HG03442 (cell line): ENCODE measurements around the gene TTLL8.
A peak's percentile ranks its signal among the peaks of the same experiment; 100 is the strongest.
"Not testable (repeated sequence)": the region's sequence is repeated elsewhere in the genome, so short reads cannot be mapped to it uniquely, and the experiment has no call there.

Experiments used
- ATAC-seq: cut with Tn5 transposase; IDR thresholded peaks from one replicate; pipeline ENCODE4 v1.9.1; 2021; ENCODE audit warnings: mild to moderate bottlenecking, moderate library complexity; ENCODE audit not compliant: unreplicated experiment

Gene TTLL8

DNA sequence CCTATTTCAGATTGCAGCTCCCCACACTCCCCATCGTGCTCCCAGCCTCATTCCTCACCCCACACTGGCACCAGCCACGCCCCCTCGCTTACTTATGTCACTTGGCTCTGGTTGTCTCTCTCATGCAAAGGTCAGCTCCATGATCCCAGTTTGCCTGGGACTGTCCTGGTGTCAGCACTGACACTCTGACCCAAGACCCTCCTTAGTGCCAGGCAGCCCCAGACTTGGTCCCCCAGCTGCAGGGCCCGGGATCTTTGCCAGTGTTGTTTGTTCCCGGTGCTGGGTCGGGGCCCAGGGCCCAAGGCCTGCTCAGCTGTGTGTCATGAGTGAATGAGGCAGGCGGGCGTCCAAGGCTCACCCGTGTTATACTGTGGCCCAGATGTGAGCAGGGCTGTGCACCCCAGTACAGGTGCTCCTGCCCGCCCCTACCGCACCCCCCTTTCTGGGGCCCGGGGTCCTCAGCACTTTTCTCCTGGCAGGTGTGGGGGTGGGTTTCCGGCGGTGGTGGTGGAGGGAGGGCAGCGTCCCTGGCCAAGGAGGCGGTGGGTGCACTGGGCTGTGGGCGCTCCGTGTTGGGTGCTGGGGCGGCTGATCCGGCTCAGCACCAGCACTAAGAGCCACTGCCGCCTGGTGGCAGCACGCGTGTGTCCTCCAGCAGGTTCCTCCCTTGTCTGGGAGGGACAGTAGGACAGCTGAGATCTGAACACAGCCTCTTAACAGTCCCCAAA, 65.0 kb downstream of the TTLL8 start:
- no peak for ATAC-seq

DNA sequence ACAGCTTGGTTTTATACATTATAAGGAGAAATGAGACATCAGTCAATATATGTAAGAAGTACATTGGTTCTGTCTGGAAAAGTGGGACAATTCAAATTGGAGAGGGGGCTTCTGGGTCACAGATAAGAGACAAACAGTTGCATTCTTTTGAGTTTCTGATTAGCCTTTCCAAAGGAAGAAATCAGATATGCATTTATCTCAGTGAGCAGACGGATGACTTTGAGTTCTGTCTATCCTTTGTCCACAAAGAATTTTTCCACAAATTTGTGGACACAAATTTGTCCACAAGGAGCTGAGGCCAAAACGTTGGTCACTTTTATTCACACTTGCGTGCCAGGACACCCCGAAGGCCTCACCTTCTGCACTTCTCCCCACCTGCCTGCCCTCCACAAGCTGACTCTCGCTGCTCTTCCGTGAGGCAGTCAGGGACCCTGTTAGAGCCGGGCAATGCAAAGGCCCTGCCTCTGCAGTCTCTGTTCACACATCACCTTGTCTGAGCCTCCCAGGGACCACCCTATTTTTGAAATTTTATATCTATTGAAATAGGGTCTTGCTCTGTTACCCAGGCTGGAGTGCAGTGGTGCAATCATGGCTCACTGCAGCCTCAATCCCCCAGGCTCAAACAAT, 66.1 kb downstream of the TTLL8 start:
- no peak for ATAC-seq

DNA sequence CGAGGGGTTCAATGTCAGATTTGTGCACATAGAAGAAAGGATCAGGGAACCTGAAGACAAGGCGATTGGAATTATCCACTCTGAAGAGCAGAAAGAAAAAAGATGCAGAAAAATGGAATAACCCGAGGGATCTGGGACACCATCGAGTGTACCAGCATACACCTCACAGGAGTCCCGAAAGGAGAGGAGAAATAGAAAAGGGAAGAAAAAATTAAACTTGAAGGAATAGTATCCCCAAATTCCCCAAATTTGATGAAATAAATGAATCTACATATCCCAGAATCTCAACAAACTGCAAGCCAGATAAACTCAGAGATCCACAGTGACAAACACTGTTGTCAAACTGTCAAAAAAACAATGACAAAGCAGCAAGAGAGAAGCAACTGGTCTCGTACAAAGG, 66.9 kb downstream of the TTLL8 start:
- ATAC-seq = no peak

DNA sequence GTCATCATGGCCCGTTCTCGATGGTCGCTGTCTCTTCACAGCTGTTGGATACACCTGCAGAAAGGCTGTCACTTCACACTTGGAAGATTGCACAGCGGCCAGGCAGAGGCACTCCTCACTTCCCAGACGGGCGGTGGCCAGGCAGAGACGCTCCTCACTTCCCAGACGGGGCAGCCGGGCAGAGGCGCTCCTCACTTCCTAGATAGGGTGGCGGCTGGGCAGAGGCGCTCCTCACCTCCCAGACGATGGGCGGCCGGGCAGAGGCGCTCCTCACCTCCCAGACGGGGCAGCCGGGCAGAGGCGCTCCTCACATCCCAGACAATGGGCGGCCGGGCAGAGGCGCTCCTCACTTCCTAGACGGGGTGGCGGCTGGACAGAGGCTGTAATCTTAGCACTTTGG, 68.3 kb downstream of the TTLL8 start:
- ATAC-seq = not testable (repeated sequence)

DNA sequence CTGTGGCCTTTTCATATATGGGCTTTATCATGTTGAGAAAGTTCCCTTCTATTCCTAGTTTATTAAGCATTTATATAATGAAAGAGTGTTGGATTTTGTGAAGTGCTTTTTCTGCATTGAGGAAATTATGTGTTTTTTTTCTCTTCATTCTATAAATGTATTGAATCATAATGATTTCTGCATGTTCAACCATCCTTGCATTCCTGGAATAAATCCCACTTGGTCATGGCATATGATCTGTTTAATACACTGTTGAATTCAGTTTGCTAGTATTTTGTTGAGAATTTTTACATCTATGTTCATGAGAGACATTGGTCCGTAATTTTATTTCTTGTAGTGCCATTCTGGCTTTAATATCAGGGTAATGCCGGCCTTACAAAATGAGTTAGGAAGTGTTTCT, 71.8 kb downstream of the TTLL8 start:
- no peak for ATAC-seq

DNA sequence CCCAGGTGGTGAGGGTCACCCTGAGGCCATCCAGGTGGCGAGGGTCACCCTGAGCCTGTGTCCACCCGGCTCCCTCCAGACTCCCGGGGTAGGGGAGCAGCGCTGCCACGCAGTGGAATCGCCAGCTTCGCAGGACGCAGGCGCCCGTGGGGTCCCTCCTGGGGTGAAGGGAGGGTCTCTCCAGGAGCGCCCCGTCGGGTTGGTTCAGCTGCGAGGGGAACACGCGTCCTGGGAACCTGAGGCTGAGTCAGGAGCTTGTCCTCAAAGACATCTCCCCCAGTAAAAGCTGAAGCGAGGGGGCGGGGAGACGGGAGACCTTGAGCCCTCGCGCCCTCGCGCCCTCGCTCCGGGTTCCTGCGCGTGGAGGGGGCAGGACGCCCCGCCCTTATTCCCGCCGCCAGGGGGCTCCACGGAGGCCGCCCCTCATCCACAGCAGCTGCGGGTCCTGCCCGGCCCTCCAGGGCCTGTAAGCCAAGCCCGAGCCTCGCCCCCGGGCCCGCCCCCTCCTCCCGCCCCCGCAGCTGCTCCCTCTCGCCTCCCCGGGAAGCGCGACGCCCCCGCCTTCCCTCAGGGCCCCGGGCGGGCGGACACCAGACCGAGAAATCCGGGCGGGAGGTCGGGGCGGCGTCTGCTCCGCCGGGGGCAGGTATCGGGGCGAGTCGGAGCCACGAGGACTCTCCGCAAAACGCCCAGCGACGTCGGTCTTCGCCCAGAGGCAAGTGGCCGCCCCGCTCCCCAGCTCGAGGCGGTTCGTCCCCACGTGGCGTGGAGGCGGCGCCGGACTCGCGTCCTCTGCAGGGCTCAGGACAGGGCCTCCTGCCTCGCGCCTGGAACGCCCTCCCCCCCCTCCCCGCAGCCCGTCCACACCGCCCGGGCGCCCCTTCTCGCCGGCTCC, 74.7 kb downstream of the TTLL8 start:
- no peak for ATAC-seq

DNA sequence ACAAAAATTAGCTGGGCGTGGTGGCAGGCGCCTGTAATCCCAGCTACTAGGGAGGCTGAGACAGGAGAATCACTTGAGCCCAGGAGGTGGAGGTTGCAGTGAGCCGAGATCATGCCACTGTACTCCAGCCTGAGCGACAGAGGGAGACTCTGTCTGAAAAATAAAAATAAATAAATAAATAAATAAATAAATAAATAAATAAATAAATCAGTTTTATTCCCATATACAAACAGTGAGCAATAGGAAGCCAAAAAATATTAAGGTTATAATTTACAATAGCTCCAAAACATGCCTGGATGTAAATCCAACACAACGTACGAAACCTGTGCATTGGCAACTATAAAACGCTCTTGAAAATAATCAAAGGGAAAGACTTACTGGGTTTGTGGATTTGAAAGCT, 76.3 kb downstream of the TTLL8 start:
- not testable (repeated sequence) for ATAC-seq

DNA sequence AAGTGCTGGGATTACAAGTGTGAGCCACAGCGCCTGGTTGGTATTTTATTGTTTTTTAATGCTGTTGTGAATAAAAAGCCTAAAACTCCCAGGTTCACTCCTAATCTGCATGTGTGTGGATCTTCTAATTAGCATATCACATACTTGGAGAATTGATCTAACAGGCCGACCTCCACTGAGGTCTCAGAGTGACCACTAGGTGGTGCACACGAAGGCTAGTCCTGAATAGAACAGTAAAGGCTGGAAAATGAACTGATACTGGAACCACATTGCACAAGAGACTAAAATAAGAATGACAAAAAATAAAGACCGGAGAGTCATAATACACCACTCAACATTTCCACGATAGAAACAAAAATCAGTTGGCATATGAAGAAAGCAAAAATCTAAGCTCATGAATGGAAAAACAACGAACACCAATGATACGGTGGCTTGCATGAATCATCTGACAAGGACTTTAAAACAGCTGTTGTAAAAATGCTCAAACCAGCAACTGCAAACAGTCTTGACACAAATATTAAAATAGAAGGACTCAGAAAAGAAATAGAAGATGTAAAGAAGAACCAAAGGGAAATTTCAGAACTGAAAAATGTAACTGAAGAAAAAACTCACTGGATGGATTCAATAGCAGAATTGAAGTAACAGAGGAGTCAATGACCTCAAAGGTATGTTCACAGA, 78.4 kb downstream of the TTLL8 start:
- no peak for ATAC-seq

DNA sequence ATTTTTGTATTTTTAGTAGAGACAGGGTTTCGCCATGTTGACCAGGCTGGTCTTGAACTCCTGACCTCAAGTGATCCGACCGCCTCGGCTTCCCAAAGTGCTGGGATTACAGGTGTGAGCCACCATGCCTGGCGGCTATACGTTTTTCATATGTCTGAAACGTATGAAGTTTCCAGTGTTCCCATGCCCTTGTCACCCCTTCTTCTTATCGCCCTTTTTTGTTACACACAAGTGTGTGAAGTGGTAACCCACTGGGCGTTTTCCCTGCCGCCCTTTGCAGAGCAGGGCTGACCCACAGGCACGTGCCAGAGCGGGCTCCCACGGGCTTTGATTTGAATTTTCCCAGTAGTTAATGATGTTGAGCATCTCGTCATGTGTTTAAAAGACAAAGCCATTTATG, 80.5 kb downstream of the TTLL8 start:
- no peak for ATAC-seq

DNA sequence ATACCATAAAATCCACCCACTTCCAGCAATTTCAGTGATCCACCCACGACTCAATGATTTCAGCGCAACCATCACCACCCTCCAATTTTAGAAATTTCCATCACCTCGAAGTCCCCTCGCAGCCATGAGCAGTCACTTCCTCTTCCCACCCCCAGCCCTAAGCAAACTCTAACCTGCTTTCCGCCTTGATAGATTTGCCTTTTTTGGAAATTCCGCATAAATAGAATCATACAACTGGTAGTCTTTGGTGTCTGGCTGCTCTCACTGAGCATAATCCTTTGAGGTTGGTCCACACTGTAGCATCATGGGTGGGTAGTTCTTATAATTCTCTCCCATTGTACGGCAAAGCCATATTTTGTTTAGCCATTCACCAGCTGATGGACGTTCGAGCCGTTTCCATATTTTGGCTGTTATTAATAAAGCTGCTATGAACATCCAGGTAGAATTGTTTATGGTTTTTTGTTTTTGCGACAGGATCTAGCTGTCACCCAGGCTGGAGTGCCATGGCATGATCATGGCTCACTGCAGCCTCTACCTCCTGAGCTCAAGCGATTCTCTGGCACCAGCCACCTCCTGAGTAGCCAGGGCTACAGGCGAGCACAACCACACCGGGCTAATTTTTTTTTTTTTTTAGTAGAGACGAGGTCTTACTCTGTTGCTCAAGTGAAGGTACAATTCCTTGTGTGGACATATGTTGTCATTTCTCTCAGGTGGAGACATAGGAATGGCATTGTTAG, 81.5 kb downstream of the TTLL8 start:
- no peak for ATAC-seq

DNA sequence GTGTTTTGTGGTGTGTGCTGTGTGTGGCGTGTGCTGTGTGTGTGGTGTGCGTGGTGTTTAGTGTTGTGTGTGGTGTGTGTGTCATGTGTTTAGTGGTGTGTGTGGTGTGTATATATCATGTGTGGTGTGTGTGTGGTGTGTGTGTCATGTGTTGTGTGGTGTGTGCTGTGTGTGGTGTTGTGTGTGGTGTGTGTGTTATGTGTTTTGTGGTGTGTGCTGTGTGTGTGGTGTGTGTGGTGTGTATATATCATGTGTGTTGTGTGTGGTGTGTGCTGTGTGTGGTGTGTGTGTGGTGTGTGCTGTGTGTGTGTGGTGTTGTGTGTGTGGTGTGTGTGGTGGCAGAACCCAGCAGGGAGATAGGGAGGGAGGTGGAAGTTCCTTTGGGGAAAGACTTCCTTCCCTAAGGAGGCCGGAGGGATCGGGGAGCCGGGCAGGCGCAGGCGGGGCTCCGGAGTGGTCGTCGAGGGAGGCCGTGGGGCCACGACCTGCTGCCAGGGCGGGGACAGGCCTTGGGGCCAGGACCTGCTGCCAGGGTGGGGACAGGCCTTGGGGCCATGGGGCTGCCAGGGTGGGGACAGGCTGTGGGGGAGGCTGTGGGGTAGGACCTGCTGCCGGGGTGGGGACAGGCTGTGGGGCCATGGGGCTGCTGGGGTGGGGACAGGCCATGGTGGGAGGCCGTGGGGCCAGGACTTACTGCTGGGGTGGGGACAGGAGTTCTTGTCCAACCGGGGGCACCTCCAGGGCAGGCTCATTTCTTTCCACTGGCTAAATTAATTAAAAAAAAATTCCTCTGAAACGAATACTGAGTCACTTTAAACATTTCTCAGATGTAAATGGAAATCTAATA, 82.3 kb downstream of the TTLL8 start:
- ATAC-seq = no peak

DNA sequence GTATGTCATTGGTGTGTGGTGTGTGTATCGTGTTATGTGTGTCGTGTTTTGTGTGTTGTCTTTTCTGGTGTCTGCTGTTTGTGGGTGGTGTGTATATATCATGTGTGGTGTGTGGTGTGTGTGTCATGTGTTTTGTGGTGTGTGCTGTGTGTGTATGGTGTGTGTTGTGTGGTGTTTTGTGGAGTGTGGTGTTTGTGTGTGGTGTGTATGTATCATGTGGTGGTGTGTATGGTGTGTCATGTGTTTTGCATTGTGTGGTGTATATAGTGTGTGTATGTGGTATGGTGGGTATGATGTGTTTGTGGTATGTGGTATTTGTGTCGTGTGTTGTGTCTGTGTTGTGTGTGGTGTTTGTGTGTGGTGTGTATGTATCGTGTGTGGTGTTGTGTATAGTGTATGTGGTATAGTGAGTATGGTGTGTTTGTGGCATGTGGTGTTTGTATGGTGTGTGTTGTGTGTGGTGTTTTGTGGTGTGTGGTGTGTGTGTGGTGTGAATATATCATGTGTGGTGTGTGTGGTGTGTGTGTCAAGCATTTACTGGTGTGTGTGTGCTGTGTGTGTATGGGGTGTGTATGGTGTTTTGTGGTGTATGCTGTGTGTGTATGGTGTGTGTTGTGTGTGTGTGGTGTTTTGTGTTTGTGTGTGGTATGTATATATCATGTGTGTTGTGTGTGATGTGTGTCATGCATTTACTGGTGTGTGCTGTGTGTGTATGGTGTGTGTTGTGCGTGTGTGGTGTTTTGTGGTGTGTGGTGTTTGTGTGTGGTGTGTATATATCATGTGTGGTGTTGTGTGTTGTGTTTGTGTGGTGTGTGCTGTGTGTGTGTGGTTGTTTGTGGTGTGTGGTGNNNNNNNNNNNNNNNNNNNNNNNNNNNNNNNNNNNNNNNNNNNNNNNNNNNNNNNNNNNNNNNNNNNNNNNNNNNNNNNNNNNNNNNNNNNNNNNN, 84.8 kb downstream of the TTLL8 start:
- ATAC-seq = no peak

DNA sequence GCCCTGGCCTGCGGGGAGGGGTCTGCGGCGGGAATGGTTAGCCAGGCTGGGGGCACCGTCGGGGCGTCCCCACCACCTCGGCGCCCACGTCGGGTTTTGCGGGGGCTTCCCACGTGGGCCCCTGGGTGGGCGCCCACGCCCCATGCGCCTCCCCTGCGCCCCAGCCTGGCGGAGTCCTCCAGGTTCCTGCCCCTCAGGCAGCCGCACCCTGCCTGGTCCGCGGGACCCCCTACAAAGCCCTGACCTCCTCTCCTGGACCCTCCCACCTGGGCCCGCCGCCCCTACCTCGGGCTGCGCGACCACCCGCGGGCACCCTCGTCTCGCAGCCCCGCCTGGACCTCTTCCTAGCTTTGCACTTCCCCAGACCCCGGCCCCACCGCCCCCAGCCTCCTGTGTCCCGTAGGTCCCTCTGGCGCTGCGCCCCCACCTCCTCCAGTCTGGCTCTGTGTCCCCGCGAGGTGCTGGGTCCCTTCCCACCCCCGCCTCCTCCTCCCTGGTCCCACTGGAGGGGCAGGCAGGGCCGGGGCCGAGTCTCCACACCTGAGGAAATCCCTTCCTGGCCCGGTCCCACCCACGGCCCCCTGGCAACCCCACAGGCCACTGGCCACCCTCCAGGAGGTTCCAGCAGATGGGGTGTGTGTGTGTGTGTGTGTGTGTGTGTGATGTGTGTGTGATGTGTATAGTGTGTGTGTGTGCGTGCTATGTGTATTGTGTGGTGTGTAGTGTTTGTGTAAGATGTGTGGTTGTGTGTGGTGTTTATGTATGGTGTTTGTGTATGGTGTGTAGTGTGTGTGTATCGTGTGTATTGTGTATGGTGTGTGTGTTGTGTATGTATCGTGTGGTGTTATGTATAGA, 85.7 kb downstream of the TTLL8 start:
- no peak for ATAC-seq

DNA sequence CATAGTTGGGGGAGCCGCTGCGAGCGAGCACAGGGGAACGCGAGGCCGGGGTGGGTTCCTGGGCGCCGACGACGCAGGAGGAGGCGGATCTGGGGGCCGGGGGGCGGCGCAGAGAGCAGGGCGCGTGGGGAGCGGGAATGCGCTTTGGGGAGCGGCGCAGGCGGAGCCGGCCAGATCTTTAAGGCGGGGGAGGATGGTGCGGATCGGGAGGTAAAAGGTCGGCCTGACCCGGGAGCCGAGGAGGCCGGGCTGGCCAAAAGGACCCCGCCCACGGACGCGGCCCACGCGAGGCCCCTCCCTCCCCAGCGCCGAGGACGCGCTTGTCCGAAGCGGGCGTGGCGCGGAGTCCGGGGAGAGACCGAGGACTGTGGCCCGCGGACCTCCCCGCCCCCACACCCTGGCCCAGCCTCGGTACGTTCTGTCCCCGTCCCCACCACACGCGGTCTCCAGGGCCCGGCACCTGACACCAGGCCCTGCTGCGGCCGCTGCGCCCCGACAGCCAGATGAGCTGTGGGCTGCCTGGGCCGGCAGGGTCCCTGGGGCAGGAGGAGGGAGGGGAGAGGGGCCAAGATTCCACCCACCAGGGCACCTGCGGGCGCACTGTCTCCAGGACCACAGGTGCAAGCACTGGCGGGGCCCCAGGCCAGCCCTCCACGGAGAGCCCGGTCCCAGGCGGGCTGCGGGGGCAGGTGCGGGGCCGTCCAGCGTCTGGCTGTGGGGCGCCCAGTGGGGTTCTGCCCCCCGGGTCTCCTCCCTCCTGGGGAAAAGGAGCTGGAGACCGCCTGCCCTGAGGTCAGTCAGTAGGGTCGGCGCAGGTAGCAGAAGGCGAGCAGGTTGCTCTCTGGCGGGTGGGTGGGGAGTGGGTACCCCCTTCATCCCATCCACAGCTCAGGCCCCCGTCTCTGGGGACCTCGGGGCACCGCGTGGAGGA, 86.6 kb downstream of the TTLL8 start:
- peak; percentile 24 for ATAC-seq

DNA sequence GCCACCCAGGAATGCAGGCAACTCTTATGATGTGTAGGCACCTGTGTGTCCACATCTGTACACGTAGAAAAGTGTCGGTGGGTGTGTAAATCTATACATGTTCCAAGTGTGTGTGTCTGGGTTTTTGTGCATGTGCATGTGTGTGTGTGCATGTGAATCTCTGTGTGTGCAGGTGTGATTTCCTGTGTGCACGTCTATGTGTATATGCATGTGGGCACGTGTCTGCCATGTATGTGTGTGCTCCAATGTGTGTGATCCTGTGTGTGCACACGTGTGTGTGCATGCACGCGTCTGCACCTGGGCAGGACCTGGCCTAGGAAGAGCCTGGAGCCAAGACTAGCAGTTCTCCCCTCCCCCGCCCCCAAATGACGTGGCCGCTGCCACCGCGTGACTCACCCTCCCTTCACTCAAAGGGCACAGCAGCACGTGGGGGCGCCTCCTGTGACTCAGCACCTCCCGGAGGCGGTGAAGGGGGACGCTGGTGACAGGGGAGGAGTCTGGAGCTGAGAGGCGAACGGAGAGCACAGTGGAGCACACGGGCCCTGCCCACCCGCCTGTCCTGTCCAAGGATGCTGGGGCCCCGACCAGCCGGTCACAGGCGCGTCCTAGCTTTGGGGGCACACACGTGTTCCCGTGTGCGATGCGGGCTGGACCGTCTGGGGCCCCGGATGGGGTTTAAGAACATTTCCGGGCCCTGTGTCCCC, 87.4 kb downstream of the TTLL8 start:
- peak; percentile 72 for ATAC-seq
